Measurements from ENCODE around the gene TOR1B.

DNA sequence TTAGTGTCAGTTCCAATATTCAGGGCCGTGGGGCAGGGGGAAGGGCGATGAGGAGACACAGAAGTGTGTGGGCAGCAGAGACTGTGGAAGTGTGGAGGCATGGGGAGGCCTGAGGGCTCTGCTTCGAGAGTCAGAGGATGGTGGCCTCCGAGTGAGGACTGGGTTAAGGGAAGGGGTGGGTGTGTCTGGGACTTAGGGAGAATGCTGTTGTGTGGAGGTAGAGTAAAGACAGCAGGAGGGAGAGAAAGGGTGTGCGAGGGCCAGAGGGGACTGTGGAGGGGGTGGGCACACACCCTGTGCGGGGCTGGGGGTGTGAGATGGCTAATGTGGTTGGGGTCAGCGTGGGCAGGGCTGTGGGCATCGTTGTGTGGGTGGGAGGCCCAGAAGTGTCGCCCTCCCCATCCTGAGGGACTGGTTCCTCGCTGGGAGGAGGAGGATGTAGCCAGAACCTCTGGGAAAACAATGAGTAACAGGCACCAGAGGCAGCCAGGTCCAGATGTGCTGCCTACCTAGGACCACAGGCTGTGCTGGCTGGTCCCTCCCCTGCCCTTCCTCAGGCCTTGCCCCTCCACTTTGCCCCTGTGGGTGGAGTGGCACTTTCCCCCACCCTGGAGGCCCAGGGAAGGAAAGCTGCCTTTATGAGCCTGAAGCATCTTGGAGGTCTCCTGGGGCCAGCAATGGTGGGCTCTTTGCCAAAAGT lies 36.5 kb downstream of the TOR1B start:
- no peak for TF ChIP-seq POLR2AphosphoS5 (IDR thresholded peaks at IDR 0.05)
- TF ChIP-seq, protein P1, sequence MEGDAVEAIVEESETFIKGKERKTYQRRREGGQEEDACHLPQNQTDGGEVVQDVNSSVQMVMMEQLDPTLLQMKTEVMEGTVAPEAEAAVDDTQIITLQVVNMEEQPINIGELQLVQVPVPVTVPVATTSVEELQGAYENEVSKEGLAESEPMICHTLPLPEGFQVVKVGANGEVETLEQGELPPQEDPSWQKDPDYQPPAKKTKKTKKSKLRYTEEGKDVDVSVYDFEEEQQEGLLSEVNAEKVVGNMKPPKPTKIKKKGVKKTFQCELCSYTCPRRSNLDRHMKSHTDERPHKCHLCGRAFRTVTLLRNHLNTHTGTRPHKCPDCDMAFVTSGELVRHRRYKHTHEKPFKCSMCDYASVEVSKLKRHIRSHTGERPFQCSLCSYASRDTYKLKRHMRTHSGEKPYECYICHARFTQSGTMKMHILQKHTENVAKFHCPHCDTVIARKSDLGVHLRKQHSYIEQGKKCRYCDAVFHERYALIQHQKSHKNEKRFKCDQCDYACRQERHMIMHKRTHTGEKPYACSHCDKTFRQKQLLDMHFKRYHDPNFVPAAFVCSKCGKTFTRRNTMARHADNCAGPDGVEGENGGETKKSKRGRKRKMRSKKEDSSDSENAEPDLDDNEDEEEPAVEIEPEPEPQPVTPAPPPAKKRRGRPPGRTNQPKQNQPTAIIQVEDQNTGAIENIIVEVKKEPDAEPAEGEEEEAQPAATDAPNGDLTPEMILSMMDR (IDR thresholded peaks at IDR 0.05; ENCODE audit: poor library complexity, severe bottlenecking): no peak
